Measurements from ENCODE around the gene MS4A2.
A peak's percentile ranks its signal among the peaks of the same experiment; 100 is the strongest.
"Not testable (repeated sequence)": the region's sequence is repeated elsewhere in the genome, so short reads cannot be mapped to it uniquely, and the experiment has no call there.

MS4A2 gene

GRCh38 chr11:60122414-60123036 is 34.1 kb downstream of the MS4A2 start:
- Histone ChIP-seq H3K27me3 (ENCODE audit: insufficient read depth, low read depth, severe bottlenecking) (no peaks in the 10 kb centered on the region), H3K27ac (peak overlapping the region; percentile 30; the same call in 1 of the 2 replicates), H3K36me3 (no peaks in the 10 kb centered on the region), H3K9me3 (ENCODE audit: severe bottlenecking) (no peaks in the 10 kb centered on the region), H3K4me3 (ENCODE audit: low read depth, low read length) (no peak overlapping the region)
- DNase-seq, result no peak
- no peak for TF ChIP-seq CTCF (IDR thresholded peaks at IDR 0.05; ENCODE audit: low read depth, low read length)

GRCh38 chr11:60124802-60125432 is 36.5 kb downstream of the MS4A2 start:
- no peaks in the 10 kb centered on the region for H3K27me3 ChIP-seq (ENCODE audit: insufficient read depth, low read depth, severe bottlenecking)
- no peak for DNase-seq
- no peak overlapping the region for H3K4me3 ChIP-seq (ENCODE audit: low read depth, low read length)
- H3K9me3 ChIP-seq (ENCODE audit: severe bottlenecking), result no peaks in the 10 kb centered on the region
- peak overlapping the region; percentile 67 for H3K27ac ChIP-seq
- H3K36me3 ChIP-seq, result no peaks in the 10 kb centered on the region
- TF ChIP-seq CTCF (IDR thresholded peaks at IDR 0.05; ENCODE audit: low read depth, low read length), result no peak

- no peaks in the 10 kb centered on the region for H3K27me3 ChIP-seq (ENCODE audit: insufficient read depth, low read depth, severe bottlenecking)
- H3K9me3 ChIP-seq (ENCODE audit: severe bottlenecking), result no peaks in the 10 kb centered on the region
- H3K4me3 ChIP-seq (ENCODE audit: low read depth, low read length), result no peak overlapping the region
- no peaks in the 10 kb centered on the region for H3K36me3 ChIP-seq
- no peak for TF ChIP-seq CTCF (IDR thresholded peaks at IDR 0.05; ENCODE audit: low read depth, low read length)
- peak overlapping the region; percentile 42 for H3K27ac ChIP-seq
- no peak for DNase-seq
Measured at GRCh38 chr11:60125956-60126585, 37.6 kb downstream of the MS4A2 start.

- H3K4me3 ChIP-seq (ENCODE audit: low read depth, low read length), result no peak overlapping the region
- H3K9me3 ChIP-seq (ENCODE audit: severe bottlenecking), result no peaks in the 10 kb centered on the region
- no peaks in the 10 kb centered on the region for H3K27me3 ChIP-seq (ENCODE audit: insufficient read depth, low read depth, severe bottlenecking)
- H3K27ac ChIP-seq, result no peak overlapping the region
- H3K36me3 ChIP-seq, result no peaks in the 10 kb centered on the region
- no peak for DNase-seq
- TF ChIP-seq CTCF (IDR thresholded peaks at IDR 0.05; ENCODE audit: low read depth, low read length), result no peak
Measured at GRCh38 chr11:60127311-60127811, 38.9 kb downstream of the MS4A2 start.

- TF ChIP-seq CTCF (IDR thresholded peaks at IDR 0.05; ENCODE audit: low read depth, low read length), result no peak
Measured at GRCh38 chr11:60128376-60128775, 39.9 kb downstream of the MS4A2 start.

GRCh38 chr11:60128866-60129265 is 40.4 kb downstream of the MS4A2 start:
- H3K36me3 ChIP-seq; H3K27me3 ChIP-seq (ENCODE audit: insufficient read depth, low read depth, severe bottlenecking); H3K4me3 ChIP-seq (ENCODE audit: low read depth, low read length); H3K27ac ChIP-seq; H3K9me3 ChIP-seq (ENCODE audit: severe bottlenecking); DNase-seq: not testable (repeated sequence)

More at GRCh38 chr11:60128376-60128775, 39.9 kb downstream of the MS4A2 start:
- DNase-seq, result no peak
- Histone ChIP-seq H3K27me3 (ENCODE audit: insufficient read depth, low read depth, severe bottlenecking) (no peaks in the 10 kb centered on the region), H3K4me3 (ENCODE audit: low read depth, low read length) (no peak overlapping the region), H3K36me3 (no peaks in the 10 kb centered on the region), H3K27ac (no peak overlapping the region), H3K9me3 (ENCODE audit: severe bottlenecking) (no peaks in the 10 kb centered on the region)
